Esophagus squamous epithelium (tissue), 4 donors: Measurements from ENCODE around the gene RNPEPL1.

ENCODE experiments used
- CTCF ChIP-seq, 6 experiments: fragments of 450-650 bp in 4 of 6; fragments of 200-600 bp in 2 of 6; sonication (generic) in 2 of 6; IDR thresholded peaks; one replicate each; pipeline ENCODE4 v1.5.1; 2016 to 2019; ENCODE audit warnings: antibody characterized with exemption in 6 of 6, mild to moderate bottlenecking in 4 of 6, moderate library complexity in 4 of 6
- POLR2A ChIP-seq, 4 donors: fragments of 450-650 bp; IDR thresholded peaks; one replicate each; pipeline ENCODE4 v1.6.1; 2017; ENCODE audit warnings: antibody characterized with exemption in 4 of 4, mild to moderate bottlenecking in 4 of 4, moderate library complexity in 3 of 4

GRCh38 chr2:240589375-240589774 lies 21.1 kb downstream of the RNPEPL1 start:
- TF ChIP-seq CTCF (IDR thresholded peaks at IDR 0.05) (no peak), POLR2A (IDR thresholded peaks at IDR 0.05) (no peak)
